ENCODE measurements around the gene HLA-DMA.

GRCh38 chr6:32974541-32975308, 21.8 kb upstream of the HLA-DMA start:
- TF ChIP-seq CTCF (IDR thresholded peaks at IDR 0.05; ENCODE audit: insufficient read depth, low read length, poor library complexity, severe bottlenecking): no peak
- TF ChIP-seq EZH2phosphoT487 (conservative IDR thresholded peaks at IDR 0.05; ENCODE audit: low read length): no peak

All from SU-DHL-6 (cell line).